NCI-H526 treated with DMSO at 0.1 percent for 48 hours (cell line): ENCODE results near the gene TENM3.

ENCODE experiments used
- DNase-seq: peaks from one replicate; lab custom pipeline; 2025; lab: John Stamatoyannopoulos, UW

The TENM3 gene

GRCh38 chr4:182564724-182565369, 321.6 kb downstream of the TENM3 start:
- no peak for DNase-seq

GRCh38 chr4:182567119-182567518, 323.9 kb downstream of the TENM3 start:
- DNase-seq: no peak

- DNase-seq: no peak
These were observed 326.4 kb downstream of the TENM3 start for GRCh38 chr4:182569561-182569960.

- DNase-seq: no peak
These were observed 331.5 kb downstream of the TENM3 start for GRCh38 chr4:182574706-182575105.

- no peak for DNase-seq
These were observed 332.0 kb downstream of the TENM3 start for GRCh38 chr4:182575225-182575624.

- DNase-seq: peak; percentile 67
These were observed 333.5 kb downstream of the TENM3 start for GRCh38 chr4:182576601-182577289.

GRCh38 chr4:182577411-182577810, 334.2 kb downstream of the TENM3 start:
- no peak for DNase-seq

- no peak for DNase-seq
These were observed 335.2 kb downstream of the TENM3 start for GRCh38 chr4:182578402-182578801.

- no peak for DNase-seq
These were observed 339.0 kb downstream of the TENM3 start for GRCh38 chr4:182582245-182582644.

- peak; percentile 12 for DNase-seq
These were observed 340.7 kb downstream of the TENM3 start for GRCh38 chr4:182583703-182584415.

- DNase-seq: no peak
These were observed 342.1 kb downstream of the TENM3 start for GRCh38 chr4:182585321-182585720.

GRCh38 chr4:182589100-182589499, 345.9 kb downstream of the TENM3 start:
- no peak for DNase-seq

- no peak for DNase-seq
These were observed 350.2 kb downstream of the TENM3 start for GRCh38 chr4:182593402-182593801.

GRCh38 chr4:182593864-182594263, 350.7 kb downstream of the TENM3 start:
- no peak for DNase-seq

- DNase-seq: no peak
These were observed 356.9 kb downstream of the TENM3 start for GRCh38 chr4:182600093-182600492.

- no peak for DNase-seq
These were observed 357.7 kb downstream of the TENM3 start for GRCh38 chr4:182600856-182601255.

- no peak for DNase-seq
These were observed 361.0 kb downstream of the TENM3 start for GRCh38 chr4:182604161-182604622.

GRCh38 chr4:182604953-182605352, 361.8 kb downstream of the TENM3 start:
- no peak for DNase-seq

- no peak for DNase-seq
These were observed 365.3 kb downstream of the TENM3 start for GRCh38 chr4:182608525-182608924.

- no peak for DNase-seq
These were observed 373.3 kb downstream of the TENM3 start for GRCh38 chr4:182616476-182616875.

- no peak for DNase-seq
These were observed 376.5 kb downstream of the TENM3 start for GRCh38 chr4:182619660-182620059.

- no peak for DNase-seq
These were observed 377.1 kb downstream of the TENM3 start for GRCh38 chr4:182620111-182620980.
